K562 (cell line): ENCODE results near the gene OSBPL3. TPM values are rescaled to one million over a fixed set of nuclear protein-coding genes. Genes with fewer than 3 reads are reported as not detected.

Source experiments
- ATAC-seq: fragments of 200-7000 bp; cut with Tn5 transposase; 3 replicates; pipeline ENCODE4 v1.9.1; 2020; ENCODE audit warnings: moderate library complexity
- BruUV-seq: library from RNA; stranded (reverse); fragments of 400-500 nt; replicated peaks from 2 replicates; lab custom pipeline; 2021; lab: Mats Ljungman, UMichigan
- CTCF ChIA-PET: fragments of 300-600 bp; formaldehyde crosslinking; extraction: SDS; loops from one replicate; lab custom pipeline; 2021; ENCODE audit warnings: low intra/inter-chr PET ratio; lab: Yijun Ruan, JAX
- POLR2A ChIA-PET: fragments of 300-600, 350-650 bp; sonication (Branson Sonifier 250); formaldehyde crosslinking; extraction: SDS; loops from one replicate; lab custom pipeline; 2021; ENCODE audit warnings: antibody characterized with exemption, inconsistent platforms; lab: Yijun Ruan, JAX
- DNase-seq, 4 experiments: peaks; one replicate each; pipeline versions ENCODE4 v3.0.0 to v3.0.0-alpha.2; 2011 to 2018; ENCODE audit warnings: low spot score in 3 of 4, mixed read lengths in 3 of 4; ENCODE audit errors: extremely low read depth in 1 of 4
- FAIRE-seq: peaks from 2 replicates; lab custom pipeline; 2011; peaks lifted over from hg19 to GRCh38; lab: Jason Lieb, UNC
- H2AFZ ChIP-seq: 2 replicates; pipeline ENCODE4 v1.6.0; 2011; ENCODE audit warnings: low read depth, low read length, control low read depth, inconsistent platforms
- H3K27ac ChIP-seq: fragments of 200-600 bp; 3 replicates; pipeline ENCODE4 v1.8.0; 2011; ENCODE audit warnings: low read depth, mild to moderate bottlenecking, control low read depth, inconsistent platforms, low read length, moderate library complexity, mixed read lengths; ENCODE audit errors: extremely low read depth
- H3K27me3 ChIP-seq, 2 experiments: fragments of 300-600 bp in 1 of 2; 2 replicates in 1 of 2; 3 replicates in 1 of 2; pipeline versions ENCODE4 v1.6.0 to v1.8.0; 2011; ENCODE audit warnings: inconsistent platforms in 2 of 2, low read length in 2 of 2, mild to moderate bottlenecking in 1 of 2, mixed read lengths in 1 of 2, moderate library complexity in 1 of 2; ENCODE audit not compliant: control insufficient read depth in 2 of 2, insufficient read depth in 2 of 2
- H3K36me3 ChIP-seq: fragments of 300-600 bp; 3 replicates; pipeline ENCODE4 v1.8.0; 2011; ENCODE audit warnings: mild to moderate bottlenecking, low read length, inconsistent platforms; ENCODE audit not compliant: control insufficient read depth, insufficient read depth
- H3K4me1 ChIP-seq, 2 experiments: fragments of 200-600 bp in 1 of 2; replicated peaks in 1 of 2; 2 replicates in 1 of 2; 3 replicates in 1 of 2; pipeline versions ENCODE4 v1.5.1 to v1.8.0; 2011; ENCODE audit warnings: inconsistent platforms in 2 of 2, low read length in 2 of 2, mild to moderate bottlenecking in 1 of 2, mixed read lengths in 1 of 2, moderate library complexity in 1 of 2; ENCODE audit not compliant: control insufficient read depth in 2 of 2, insufficient read depth in 2 of 2
- H3K4me2 ChIP-seq: 2 replicates; pipeline ENCODE4 v1.6.1; 2011; ENCODE audit warnings: low read length, control low read depth, inconsistent platforms, mixed read lengths; ENCODE audit not compliant: insufficient read depth
- H3K4me3 ChIP-seq: fragments of 200-600 bp; sonication (generic), shearing (Covaris generic); 2 replicates; pipeline ENCODE4 v1.5.1; 2016; ENCODE audit warnings: control low read depth, inconsistent platforms
- H3K79me2 ChIP-seq: fragments of 200-600 bp; 3 replicates; pipeline ENCODE4 v1.8.0; 2011; ENCODE audit warnings: low read length, inconsistent platforms; ENCODE audit not compliant: control insufficient read depth, insufficient read depth
- H3K9ac ChIP-seq, 2 experiments: 2 replicates each; pipeline versions ENCODE4 v1.6.0 to v1.6.1; 2011; ENCODE audit warnings: low read depth in 2 of 2, low read length in 2 of 2, control low read depth in 1 of 2, inconsistent platforms in 1 of 2, mild to moderate bottlenecking in 1 of 2, mixed read lengths in 1 of 2; ENCODE audit not compliant: insufficient read depth in 1 of 2
- H3K9me1 ChIP-seq: one replicate; pipeline ENCODE4 v1.6.0; 2011; ENCODE audit warnings: inconsistent platforms, mild to moderate bottlenecking, low read length, moderate library complexity; ENCODE audit not compliant: control insufficient read depth, insufficient read depth
- H3K9me3 ChIP-seq: replicated peaks from 2 replicates; pipeline ENCODE4 v1.5.1; 2011; ENCODE audit warnings: low read depth, low read length, inconsistent platforms; ENCODE audit not compliant: control insufficient read depth, insufficient read depth
- H4K20me1 ChIP-seq: replicated peaks from 2 replicates; pipeline ENCODE4 v1.6.1; 2011; ENCODE audit warnings: low read length, inconsistent platforms, mixed read lengths; ENCODE audit not compliant: control insufficient read depth, insufficient read depth
- ARID3B ChIP-seq: fragments of 250-450 bp; sonication (Bioruptor Pico); IDR thresholded peaks from 2 replicates; pipeline ENCODE4 v1.4.0; 2020; ENCODE audit warnings: borderline replicate concordance
- C11orf30 ChIP-seq: fragments of 450-650 bp; IDR thresholded peaks from 2 replicates; pipeline ENCODE4 v1.6.1; 2016; ENCODE audit warnings: low read depth, mild to moderate bottlenecking
- E2F6 ChIP-seq, 2 experiments: IDR thresholded peaks; 2 replicates each; pipeline ENCODE4 v1.6.1; 2011; ENCODE audit warnings: borderline replicate concordance in 1 of 2, control low read depth in 1 of 2, low read depth in 1 of 2, low read length in 1 of 2, mild to moderate bottlenecking in 1 of 2, mixed read lengths in 1 of 2, moderate library complexity in 1 of 2; ENCODE audit not compliant: insufficient read depth in 1 of 2, insufficient read length in 1 of 2, poor library complexity in 1 of 2, severe bottlenecking in 1 of 2; ENCODE audit errors: extremely low read depth in 1 of 2
- FOXM1 ChIP-seq, 2 experiments: fragments of 450-650 bp in 1 of 2; sonication (generic) in 1 of 2; formaldehyde crosslinking in 1 of 2; IDR thresholded peaks; 2 replicates each; pipeline versions ENCODE4 v1.6.1 to v1.9.0; 2017 to 2022; ENCODE audit warnings: low read depth in 2 of 2, mild to moderate bottlenecking in 2 of 2, missing genetic modification reagents in 1 of 2, moderate library complexity in 1 of 2
- GTF2A2 ChIP-seq: IDR thresholded peaks from 2 replicates; pipeline ENCODE4 v1.6.1; 2016; ENCODE audit warnings: mild to moderate bottlenecking, missing genetic modification characterization, missing compliant biosample characterization
- MAFF ChIP-seq: IDR thresholded peaks from 2 replicates; pipeline ENCODE4 v1.6.1; 2012; ENCODE audit warnings: low read length, improper control_type of control experiment
- MAFG ChIP-seq: fragments of 450-650 bp; conservative IDR thresholded peaks from 2 replicates; pipeline ENCODE4 v1.6.1; 2016; ENCODE audit warnings: missing genetic modification characterization, missing compliant biosample characterization
- MYBL2 ChIP-seq, 2 experiments: fragments of 450-650 bp in 1 of 2; sonication (generic) in 1 of 2; formaldehyde crosslinking in 1 of 2; IDR thresholded peaks; 2 replicates each; pipeline versions ENCODE4 v1.6.1 to v1.8.1; 2017 to 2022; ENCODE audit warnings: borderline replicate concordance in 1 of 2, inconsistent platforms in 1 of 2, low read depth in 1 of 2, mild to moderate bottlenecking in 1 of 2, missing genetic modification reagents in 1 of 2, moderate library complexity in 1 of 2
- SPI1 ChIP-seq: IDR thresholded peaks from 2 replicates; pipeline ENCODE4 v1.6.1; 2011; ENCODE audit warnings: low read depth, low read length, control low read depth, borderline replicate concordance
- ZNF24 ChIP-seq: fragments of 450-650 bp; IDR thresholded peaks from 2 replicates; pipeline ENCODE4 v1.6.1; 2016
- ZNF316 ChIP-seq: fragments of 450-650 bp; IDR thresholded peaks from 2 replicates; pipeline ENCODE4 v1.6.1; 2016
- WGBS: fragments of 100-300 bp; shearing (Covaris generic); methylation state at CpG from one replicate; pipeline ENCODE4 v1.1.6; 2016; ENCODE audit warnings: low coverage, mixed read lengths; ENCODE audit not compliant: insufficient coverage; ENCODE audit errors: missing lambda C conversion rate; 5-methylcytosine and 5-hydroxymethylcytosine counted together
- in situ Hi-C: fragments of 300-500 bp; cut with MboI; formaldehyde crosslinking; loops from 4 replicates; pipeline ENCODE4 v1.15.0; 2018; ENCODE audit warnings: inconsistent platforms, mixed read lengths
- intact Hi-C: fragments of 100-400 bp; cut with micrococcal nuclease; formaldehyde crosslinking; loops from 2 replicates; pipeline ENCODE4 v1.14.2; 2022
- polyA plus RNA-seq, 8 experiments: library from polyadenylated mRNA; depleted of rRNA in 4 of 8; stranded (reverse) in 5 of 8; unstranded in 3 of 8; fragments of >200 nt; fragmentation: Nextera tagmentation in 2 of 8; fragmentation: Illumina TruSeq in 1 of 8; extraction: Ambion mirVana in 2 of 8; extraction: Trizol in 1 of 8; gene quantifications; 2 replicates each; pipeline versions ENCODE4 v1.2.1 to v1.2.3, GENCODE V29; 2011 to 2014; ENCODE audit warnings: inconsistent platforms in 1 of 8, missing spikeins in 1 of 8
- total RNA-seq, 7 experiments: library from RNA; depleted of rRNA in 6 of 7; stranded (reverse); fragments of >200 nt in 6 of 7; fragmentation: Illumina TruSeq in 2 of 7; extraction: Trizol in 2 of 7; gene quantifications; 2 replicates each; pipeline versions ENCODE4 v1.2.1 to v1.2.3, GENCODE V29; 2011 to 2021; ENCODE audit warnings: low replicate concordance in 1 of 7

The OSBPL3 gene
- total and polyA plus RNA-seq, 9 of the 15 experiments (the other 6 are each of a cell fraction or from before 2014, with no cell fraction given) = 4.8 to 37.2 (median 26.5) TPM

- in situ Hi-C loops (no loop called here), intact Hi-C loops (loop anchor here (5.0 kb wide), 1 partner anchor 42 kb away; no protein-coding TSS in a partner anchor)
- Histone ChIP-seq H3K4me2 (peak overlapping the region; percentile 45; the same call in 1 of the 2 replicates), H2AFZ (peak overlapping the region; percentile 58), H3K9ac (0 out of 4 replicates have a peak overlapping the region, but pooled peaks of 1 of the 2 experiments have one; percentile 12), H3K79me2 (peaks cover 99% of the 10 kb centered on the region), H3K27ac (peak overlapping the region; percentile 36; the same call in 1 of the 3 replicates), H3K36me3 (peaks cover 3% of the 10 kb centered on the region; the same call in 1 of the 3 replicates), H3K4me1 (peaks cover 22 to 40% of the 10 kb centered on the region in 2 experiments), H4K20me1 (peaks cover 22% of the 10 kb centered on the region; the same call in 1 of the 2 replicates), H3K9me1 (no peaks in the 10 kb centered on the region), H3K4me3 (no peak overlapping the region), H3K27me3 (no peaks in the 10 kb centered on the region), H3K9me3 (no peaks in the 10 kb centered on the region)
- CTCF ChIA-PET = no interaction called here
- BruUV-seq = no TSS peak
- POLR2A ChIA-PET = interaction anchor here (0.9 to 1.0 kb wide), 2 partner anchors 8 to 9 kb away, joined by 3 to 5 read pairs; no protein-coding TSS in a partner anchor
- ATAC-seq = peak; percentile 34; the same call in 2 of the 3 replicates
- peak in 2 of 4 experiments; percentile 23 to 48 for DNase-seq
- FAIRE-seq = peak; percentile 37
- 35% methylated on average over 15 of the region's 15 CpGs for WGBS
- TF ChIP-seq ZNF24 = peak; percentile 51; the same call in 1 of the 2 replicates
- no peak for TF ChIP-seq ARID3B (CRISPR knock-in tag)
- peak; percentile 94 for TF ChIP-seq ZNF316
- peak; percentile 77 for TF ChIP-seq MAFF
- TF ChIP-seq GTF2A2 (tag) = no peak
- TF ChIP-seq SPI1 = no peak
- TF ChIP-seq MYBL2 (IDR thresholded peaks at IDR 0.05; ENCODE audit: low read depth) = peak; percentile 84
- no peak for TF ChIP-seq MYBL2 (CRISPR knock-in tag; IDR thresholded peaks at IDR 0.05; ENCODE audit: borderline replicate concordance)
- TF ChIP-seq E2F6 (IDR thresholded peaks at IDR 0.05; ENCODE audit: borderline replicate concordance in 1 of 2, extremely low read depth in 1 of 2, insufficient read depth in 1 of 2, insufficient read length in 1 of 2, low read depth in 1 of 2, low read length in 1 of 2, poor library complexity in 1 of 2, severe bottlenecking in 1 of 2) = peak in 1 of 2 experiments; percentile 32
- TF ChIP-seq MAFG (tag) = peak; percentile 85
- TF ChIP-seq C11orf30 = peak; percentile 89
- TF ChIP-seq FOXM1 (IDR thresholded peaks at IDR 0.05; ENCODE audit: low read depth) = peak; percentile 40; the same call in 1 of the 2 replicates
- TF ChIP-seq FOXM1 (CRISPR knock-in tag; IDR thresholded peaks at IDR 0.05; ENCODE audit: low read depth) = no peak
Observed at GRCh38 chr7:24974026-24974832, 5.7 kb downstream of the OSBPL3 start.
